Fibroblast of gingiva (primary cell): Measurements from ENCODE around the gene SLC22A5.

Experiments used
- DNase-seq: peaks from one replicate; pipeline ENCODE4 v3.0.0-alpha.2; 2011; ENCODE audit warnings: low read depth

Gene SLC22A5

GRCh38 chr5:132368186-132368585 lies 1.3 kb upstream of the SLC22A5 start:
- no peak for DNase-seq

- DNase-seq: no peak
These were observed 470 bp upstream of the SLC22A5 start for GRCh38 chr5:132369007-132369473.

DNA sequence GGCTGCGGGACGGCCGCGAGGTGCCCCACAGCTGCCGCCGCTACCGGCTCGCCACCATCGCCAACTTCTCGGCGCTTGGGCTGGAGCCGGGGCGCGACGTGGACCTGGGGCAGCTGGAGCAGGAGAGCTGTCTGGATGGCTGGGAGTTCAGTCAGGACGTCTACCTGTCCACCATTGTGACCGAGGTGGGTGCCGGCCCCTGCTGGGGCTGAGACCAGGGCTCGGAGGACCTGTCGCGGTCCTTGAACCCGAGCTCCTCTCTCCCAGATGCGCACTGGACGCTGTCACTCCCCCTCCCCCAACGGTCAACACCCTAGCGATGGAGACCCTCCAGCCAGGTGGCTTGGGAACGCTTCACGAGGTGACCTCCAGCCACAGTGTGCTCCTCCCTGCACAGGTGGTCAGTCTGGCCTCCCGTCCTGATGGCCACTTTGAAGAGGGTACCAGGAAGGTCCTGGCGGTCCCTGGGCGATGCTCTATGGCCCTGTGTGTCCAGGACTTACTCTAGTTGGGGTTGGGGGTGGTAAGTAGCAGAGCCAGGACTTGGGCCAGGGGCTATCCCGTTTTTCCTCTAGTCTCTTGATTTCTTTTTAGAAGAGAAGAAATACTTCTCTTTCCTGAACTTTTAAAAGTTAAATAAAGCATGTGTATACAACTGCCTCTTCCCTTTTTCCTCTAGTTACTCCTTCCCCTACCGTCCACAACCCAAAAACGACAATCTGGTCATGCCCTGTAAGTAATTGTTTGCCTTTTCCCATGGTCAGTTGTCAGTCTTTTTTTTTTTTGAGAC lies 866 bp downstream of the SLC22A5 start:
- no peak for DNase-seq

DNA sequence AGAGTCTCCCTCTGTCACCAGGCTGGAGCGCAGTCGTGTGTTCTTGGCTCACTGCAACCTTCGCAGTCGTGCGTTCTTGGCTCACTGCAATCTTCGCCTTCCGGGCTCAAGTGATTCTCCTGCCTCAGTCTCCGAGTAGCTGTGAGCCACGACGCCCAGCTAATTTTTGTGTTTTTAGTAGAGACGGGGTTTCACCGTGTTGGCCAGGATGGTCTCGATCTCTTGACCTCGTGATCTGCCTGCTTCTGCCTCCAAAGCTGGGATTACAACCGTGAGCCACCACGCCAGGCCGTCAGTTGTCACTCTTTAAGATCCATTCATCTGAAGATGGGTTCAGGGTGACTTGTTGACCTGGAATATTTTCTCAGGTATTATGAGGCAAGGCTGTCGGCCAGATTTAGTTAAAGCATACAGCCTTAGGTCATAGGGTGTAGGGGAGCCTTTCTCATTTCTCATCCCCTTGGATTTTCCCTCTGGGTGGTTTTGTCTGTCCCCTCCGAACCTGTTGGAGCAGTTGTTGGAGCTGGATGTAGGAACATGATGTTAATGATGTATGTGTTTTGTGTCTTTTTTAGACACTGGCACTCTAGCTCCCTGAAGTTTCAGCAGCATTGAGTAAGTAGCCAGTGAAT lies 1.6 kb downstream of the SLC22A5 start:
- no peak for DNase-seq

- DNase-seq: no peak
These were observed 2.1 kb downstream of the SLC22A5 start for GRCh38 chr5:132371603-132371994.

DNA sequence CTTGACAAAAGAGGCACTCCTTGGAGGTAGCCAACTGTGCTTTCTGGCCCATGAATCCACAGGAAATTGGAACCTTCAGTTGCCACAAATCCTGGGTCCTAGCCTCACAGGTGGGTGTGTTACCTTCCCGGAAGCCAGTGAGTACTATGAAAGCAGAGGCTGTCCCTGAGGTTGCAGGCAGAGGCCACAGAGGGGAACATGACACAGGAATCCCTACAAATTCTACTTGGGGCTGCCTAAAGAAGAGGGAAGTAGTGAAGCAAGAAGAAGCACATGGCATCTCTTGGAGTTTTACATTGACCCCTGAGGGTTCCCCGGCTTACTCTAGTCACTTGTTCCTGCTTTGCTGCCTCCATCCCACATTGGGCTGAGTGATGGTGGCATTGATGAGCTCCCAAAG lies 2.6 kb downstream of the SLC22A5 start:
- no peak for DNase-seq

DNA sequence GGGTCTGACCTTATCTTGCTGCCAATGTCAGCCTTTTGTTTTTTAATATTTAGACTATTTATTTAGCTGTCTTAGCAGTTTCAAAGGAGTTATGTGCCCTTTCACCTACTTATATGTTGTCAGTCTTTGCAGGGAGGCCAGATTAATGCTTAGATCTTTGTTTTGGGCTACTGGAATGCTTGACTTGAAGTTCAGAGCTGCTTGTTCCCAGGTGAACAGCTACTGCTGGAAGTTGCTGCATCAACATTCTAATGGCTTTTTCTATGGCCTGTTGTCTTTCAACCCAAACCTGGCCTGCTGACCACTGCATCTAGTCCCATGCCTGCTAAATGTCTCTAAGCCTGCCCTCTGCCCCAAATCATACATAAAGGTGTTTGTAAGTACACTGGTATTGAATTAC lies 3.0 kb downstream of the SLC22A5 start:
- DNase-seq: no peak

DNA sequence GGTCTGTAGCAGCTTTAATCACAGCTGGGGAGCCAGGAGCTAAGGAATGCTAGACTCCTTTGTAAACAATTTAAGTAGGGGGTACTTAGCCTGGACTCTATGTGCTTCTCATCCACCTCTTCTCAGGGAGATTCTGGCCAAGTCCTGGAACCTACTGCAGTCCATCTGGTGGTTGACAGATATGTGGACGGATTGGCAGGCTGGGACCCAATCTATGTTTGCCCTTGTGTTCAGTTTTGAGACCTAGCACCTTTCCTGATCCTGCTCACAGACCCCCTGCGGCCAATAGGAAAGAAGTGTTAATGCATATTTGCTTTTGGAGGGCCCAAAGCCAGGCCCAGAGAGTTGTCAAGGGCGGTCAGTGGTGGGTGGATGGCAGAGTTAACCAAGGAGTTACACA lies 6.4 kb downstream of the SLC22A5 start:
- no peak for DNase-seq

- no peak for DNase-seq
These were observed 7.5 kb downstream of the SLC22A5 start for GRCh38 chr5:132376694-132377641.

DNA sequence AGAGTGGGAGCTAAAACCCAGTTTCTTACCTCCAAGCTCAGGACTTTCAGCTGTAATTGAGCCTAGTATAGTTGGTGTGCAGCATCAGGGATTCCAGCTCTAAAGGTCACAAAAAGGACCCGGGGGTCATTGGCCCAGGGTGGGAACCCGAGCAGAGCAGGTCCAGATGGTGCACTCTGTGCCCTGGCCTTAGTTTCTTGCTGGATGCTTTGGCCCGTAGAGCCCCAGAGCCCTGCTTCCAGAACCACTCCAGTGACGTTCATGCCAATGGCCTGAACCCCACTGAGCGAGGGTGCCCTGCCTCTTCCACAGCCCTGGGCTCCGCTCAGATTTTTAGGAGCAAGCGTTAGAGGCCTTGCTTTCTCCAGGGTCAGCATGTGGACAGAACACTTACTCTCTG lies 8.2 kb downstream of the SLC22A5 start:
- DNase-seq: no peak

- DNase-seq: no peak
These were observed 9.1 kb downstream of the SLC22A5 start for GRCh38 chr5:132378580-132378979.

DNA sequence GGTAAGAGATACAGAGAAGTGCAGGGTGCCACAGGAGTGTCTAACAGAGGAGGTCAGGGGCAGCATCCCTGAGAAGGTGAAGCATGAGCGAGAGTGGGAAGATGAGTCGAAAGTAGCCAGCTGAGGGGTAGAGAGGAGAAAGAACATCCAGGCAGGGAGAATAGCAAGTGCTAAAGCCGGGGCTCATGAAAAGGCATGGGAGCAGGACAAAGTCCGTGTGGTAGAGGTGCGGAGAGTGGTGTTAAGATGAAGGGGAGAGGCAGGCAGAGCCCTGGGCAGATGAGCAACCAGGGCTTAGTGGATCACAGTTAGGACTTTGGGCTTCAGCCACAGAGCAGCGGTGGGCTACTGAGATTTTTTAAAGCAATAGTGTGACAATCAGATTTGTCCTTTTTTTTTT lies 10.5 kb downstream of the SLC22A5 start:
- DNase-seq: no peak

DNA sequence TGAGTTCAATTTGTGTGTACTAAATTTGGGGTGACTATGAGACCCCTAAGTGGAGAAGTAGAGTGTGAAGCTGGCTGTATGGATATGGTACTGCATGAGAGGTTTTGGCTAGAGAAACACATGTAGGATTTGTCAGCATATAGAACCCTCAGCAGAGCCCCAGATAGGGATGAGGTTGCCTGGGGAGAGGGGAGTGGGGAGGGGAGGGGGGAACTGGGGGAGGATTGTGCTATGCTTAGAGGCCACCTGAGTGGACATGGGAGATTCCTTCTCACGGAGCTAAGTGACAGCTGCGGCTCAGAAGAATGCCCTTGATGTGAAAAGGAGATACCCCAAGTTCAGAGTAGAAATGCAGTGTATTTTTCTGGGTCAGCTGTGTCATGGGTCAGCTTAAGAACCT lies 11.2 kb downstream of the SLC22A5 start:
- DNase-seq: no peak

- DNase-seq: no peak
These were observed 12.1 kb downstream of the SLC22A5 start for GRCh38 chr5:132381614-132382013.

DNA sequence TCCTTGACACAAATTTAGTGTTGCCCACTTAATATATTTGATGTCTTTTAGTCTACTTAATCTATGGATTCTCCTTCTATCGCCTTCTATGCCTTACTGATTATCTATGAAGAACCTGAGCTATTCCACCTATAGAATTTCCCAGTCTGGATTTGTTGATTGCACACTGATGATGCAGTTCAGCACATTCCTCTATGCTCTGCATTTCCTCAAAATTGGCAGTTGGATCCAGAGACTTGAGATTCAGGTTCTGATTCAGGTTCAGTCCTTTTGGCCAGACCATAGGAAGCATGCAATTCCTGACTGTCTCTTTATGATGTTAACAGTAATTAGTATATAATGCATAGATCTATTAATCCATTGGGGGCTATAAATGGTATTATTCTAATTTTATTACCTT lies 13.8 kb downstream of the SLC22A5 start:
- DNase-seq: no peak

GRCh38 chr5:132383984-132384383 lies 14.5 kb downstream of the SLC22A5 start:
- no peak for DNase-seq

DNA sequence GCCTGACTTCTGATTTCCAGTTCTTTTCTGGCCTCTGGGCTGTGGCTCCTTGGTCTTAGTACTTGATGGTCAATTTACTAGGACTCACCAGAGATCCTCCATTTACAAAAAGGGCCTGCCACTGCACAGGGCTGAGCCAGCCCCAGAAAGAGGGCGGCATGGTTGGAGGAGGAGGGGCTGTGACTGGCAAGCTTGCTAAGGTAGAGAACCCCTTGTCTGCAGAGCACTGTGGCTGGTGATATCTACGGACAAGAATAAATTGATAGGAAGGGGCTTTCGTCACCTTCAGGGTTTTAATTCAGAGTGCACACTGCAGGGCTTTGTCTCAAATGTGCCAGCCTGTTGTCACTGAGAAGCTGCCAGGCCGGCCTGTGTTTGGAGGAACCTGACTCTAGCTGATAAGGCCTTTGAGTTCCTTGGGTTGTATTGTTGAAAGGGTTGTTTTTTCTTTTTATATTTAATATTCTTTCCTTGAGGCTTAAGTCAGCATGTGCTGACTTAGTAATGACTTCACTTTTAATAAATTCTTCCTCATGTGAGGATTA lies 15.1 kb downstream of the SLC22A5 start:
- no peak for DNase-seq

DNA sequence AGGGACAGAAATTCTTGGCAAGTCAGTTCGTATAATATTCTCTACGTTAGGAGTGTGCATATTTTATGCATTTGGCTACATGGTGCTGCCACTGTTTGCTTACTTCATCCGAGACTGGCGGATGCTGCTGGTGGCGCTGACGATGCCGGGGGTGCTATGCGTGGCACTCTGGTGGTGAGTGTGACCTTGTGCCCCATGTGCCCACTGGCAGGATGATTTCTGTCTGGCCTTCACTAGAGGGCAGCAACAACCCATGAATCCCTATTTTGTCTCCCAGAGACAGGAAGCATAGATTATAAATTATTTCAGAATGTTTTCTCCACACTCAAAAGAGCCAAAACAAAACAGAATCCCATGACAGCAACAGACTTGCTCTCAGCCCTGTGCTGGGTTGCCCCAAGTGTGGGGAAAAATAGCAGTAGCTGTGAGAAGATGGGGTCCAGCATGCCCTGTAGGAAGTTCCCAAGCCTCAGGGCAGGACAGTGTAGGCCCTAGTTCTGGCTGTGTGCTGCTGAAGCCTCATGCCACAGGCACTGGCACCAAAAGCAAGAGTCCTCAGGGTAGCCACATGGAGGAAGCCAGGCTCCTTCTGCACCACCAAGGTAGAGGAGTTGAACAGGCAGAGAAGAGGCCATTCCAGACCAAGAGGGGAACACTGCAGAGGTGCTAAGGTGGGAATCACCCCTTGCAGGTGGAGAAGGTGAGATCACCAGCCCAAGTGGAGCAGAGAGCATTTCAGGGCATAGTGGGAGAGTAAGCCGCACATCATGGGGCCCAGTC lies 16.0 kb downstream of the SLC22A5 start:
- DNase-seq: peak; percentile 61

GRCh38 chr5:132386644-132387286 lies 17.3 kb downstream of the SLC22A5 start:
- DNase-seq: peak; percentile 65

- peak; percentile 83 for DNase-seq
These were observed 18.2 kb downstream of the SLC22A5 start for GRCh38 chr5:132387640-132388117.
